Neural cell (in vitro differentiated cells): ENCODE measurements around the gene CDC45. TPM values are rescaled to one million over a fixed set of nuclear protein-coding genes. Genes with fewer than 3 reads are reported as not detected.

Source experiments
- H2AFZ ChIP-seq: fragments of 200-600, 300-800 bp; sonication (generic), shearing (Covaris generic); 2 replicates; pipeline ENCODE4 v1.6.0; 2014; ENCODE audit warnings: low read depth, mild to moderate bottlenecking, antibody characterized with exemption, low read length, moderate library complexity
- H3F3A ChIP-seq: fragments of 200-600 bp; shearing (Covaris generic); 2 replicates; pipeline ENCODE4 v1.6.1; 2016; ENCODE audit warnings: mild to moderate bottlenecking, moderate library complexity, mixed read lengths, antibody characterized with exemption, low read length; ENCODE audit not compliant: insufficient read depth, poor library complexity, severe bottlenecking
- H3K27ac ChIP-seq: fragments of 200-600, 300-800 bp; sonication (generic), shearing (Covaris generic); 2 replicates; pipeline ENCODE4 v1.5.1; 2014; ENCODE audit warnings: mild to moderate bottlenecking, low read length, moderate library complexity
- H3K27me3 ChIP-seq: fragments of 300-800, 200-600 bp; sonication (generic), shearing (Covaris generic); 2 replicates; pipeline ENCODE4 v1.6.0; 2014; ENCODE audit warnings: mild to moderate bottlenecking, low read depth, low read length, moderate library complexity; ENCODE audit not compliant: insufficient read depth
- H3K36me3 ChIP-seq: fragments of 300-800, 200-600 bp; sonication (generic), shearing (Covaris generic); 2 replicates; pipeline ENCODE4 v1.5.1; 2014; ENCODE audit warnings: mild to moderate bottlenecking, antibody characterized with exemption, low read length, moderate library complexity; ENCODE audit not compliant: insufficient read depth
- H3K4me2 ChIP-seq: fragments of 300-800, 200-600 bp; sonication (generic), shearing (Covaris generic); 2 replicates; pipeline ENCODE4 v1.6.0; 2014; ENCODE audit warnings: mild to moderate bottlenecking, low read length
- H3K4me3 ChIP-seq: fragments of 300-800, 200-600 bp; sonication (generic), shearing (Covaris generic); 2 replicates; pipeline ENCODE4 v1.5.1; 2014; ENCODE audit warnings: mild to moderate bottlenecking, low read length, moderate library complexity
- H3K79me2 ChIP-seq: fragments of 200-600 bp; shearing (Covaris generic); replicated peaks from 2 replicates; pipeline ENCODE4 v1.6.0; 2014; ENCODE audit warnings: mild to moderate bottlenecking, low read length, moderate library complexity; ENCODE audit not compliant: insufficient read depth
- H3K9ac ChIP-seq: fragments of 300-800, 200-600 bp; sonication (generic), shearing (Covaris generic); 2 replicates; pipeline ENCODE4 v1.6.1; 2016; ENCODE audit warnings: mild to moderate bottlenecking, low read length, mixed read lengths
- H3K9me2 ChIP-seq: fragments of 200-600 bp; shearing (Covaris generic); 2 replicates; pipeline ENCODE4 v1.6.1; 2016; ENCODE audit warnings: mild to moderate bottlenecking, low read length, mixed read lengths; ENCODE audit not compliant: insufficient read depth
- H3K9me3 ChIP-seq: fragments of 200-600, 300-800 bp; sonication (generic), shearing (Covaris generic); 2 replicates; pipeline ENCODE4 v1.6.1; 2016; ENCODE audit warnings: mild to moderate bottlenecking, mixed run types, low read length, moderate library complexity, mixed read lengths
- H4K20me1 ChIP-seq: fragments of 200-600 bp; shearing (Covaris generic); 2 replicates; pipeline ENCODE4 v1.6.1; 2016; ENCODE audit warnings: mild to moderate bottlenecking, mixed run types; ENCODE audit not compliant: insufficient read depth
- CTCF ChIP-seq: fragments of 450-650 bp; IDR thresholded peaks from 2 replicates; pipeline ENCODE4 v1.5.1; 2014; ENCODE audit warnings: antibody characterized with exemption, mild to moderate bottlenecking, moderate library complexity; ENCODE audit not compliant: poor library complexity, severe bottlenecking
- EP300 ChIP-seq: fragments of 450-650 bp; conservative IDR thresholded peaks from 2 replicates; pipeline ENCODE4 v1.6.1; 2014; ENCODE audit warnings: antibody characterized with exemption, mild to moderate bottlenecking, moderate library complexity; ENCODE audit not compliant: poor library complexity, severe bottlenecking
- EZH2 ChIP-seq: fragments of 200-600, 300-800 bp; shearing (Covaris generic), sonication (generic); IDR thresholded peaks from 2 replicates; pipeline ENCODE4 v1.6.1; 2014; ENCODE audit warnings: antibody characterized with exemption, low read length, borderline replicate concordance, mild to moderate bottlenecking; ENCODE audit not compliant: insufficient read depth, poor library complexity, severe bottlenecking
- MXI1 ChIP-seq: fragments of 450-650 bp; conservative IDR thresholded peaks from 2 replicates; pipeline ENCODE4 v1.6.1; 2014; ENCODE audit warnings: antibody characterized with exemption, mild to moderate bottlenecking; ENCODE audit not compliant: poor library complexity, severe bottlenecking
- POLR2AphosphoS5 ChIP-seq: IDR thresholded peaks from 2 replicates; pipeline ENCODE4 v1.6.1; 2012
- RAD21 ChIP-seq: fragments of 450-650 bp; conservative IDR thresholded peaks from 2 replicates; pipeline ENCODE4 v1.6.1; 2014; ENCODE audit warnings: antibody characterized with exemption, mild to moderate bottlenecking, moderate library complexity
- SMC3 ChIP-seq: fragments of 450-650 bp; conservative IDR thresholded peaks from 2 replicates; pipeline ENCODE4 v1.6.1; 2014; ENCODE audit warnings: antibody characterized with exemption, mild to moderate bottlenecking, moderate library complexity; ENCODE audit not compliant: poor library complexity
- TAF1 ChIP-seq: IDR thresholded peaks from 2 replicates; pipeline ENCODE4 v1.6.1; 2012; ENCODE audit warnings: low read depth
- polyA plus RNA-seq: library from polyadenylated mRNA; depleted of rRNA; stranded (reverse); fragments of >200 nt; gene quantifications from 2 replicates; pipeline ENCODE4 v1.2.3, GENCODE V29; 2014
- TF ChIP-seq, protein P1 (sequence below): IDR thresholded peaks from 2 replicates; pipeline ENCODE4 v1.6.1; 2012; ENCODE audit warnings: borderline replicate concordance

Gene CDC45
- polyA plus RNA-seq, 1 donor from 2014 or later = 3.2 TPM

GRCh38 chr22:19559956-19560355 is 80.2 kb downstream of the CDC45 start:
- H3K9me3 ChIP-seq = no peaks in the 10 kb centered on the region
- H3K9me2 ChIP-seq = no peaks in the 10 kb centered on the region
- no peak overlapping the region for H3K27ac ChIP-seq
- H4K20me1 ChIP-seq = no peaks in the 10 kb centered on the region
- no peaks in the 10 kb centered on the region for H3K27me3 ChIP-seq
- TF ChIP-seq EP300 (no peak), EZH2 (no peak), CTCF (no peak), SMC3 (no peak), TAF1 (no peak), MXI1 (no peak), RAD21 (no peak), POLR2AphosphoS5 (no peak)
- TF ChIP-seq, protein P1, sequence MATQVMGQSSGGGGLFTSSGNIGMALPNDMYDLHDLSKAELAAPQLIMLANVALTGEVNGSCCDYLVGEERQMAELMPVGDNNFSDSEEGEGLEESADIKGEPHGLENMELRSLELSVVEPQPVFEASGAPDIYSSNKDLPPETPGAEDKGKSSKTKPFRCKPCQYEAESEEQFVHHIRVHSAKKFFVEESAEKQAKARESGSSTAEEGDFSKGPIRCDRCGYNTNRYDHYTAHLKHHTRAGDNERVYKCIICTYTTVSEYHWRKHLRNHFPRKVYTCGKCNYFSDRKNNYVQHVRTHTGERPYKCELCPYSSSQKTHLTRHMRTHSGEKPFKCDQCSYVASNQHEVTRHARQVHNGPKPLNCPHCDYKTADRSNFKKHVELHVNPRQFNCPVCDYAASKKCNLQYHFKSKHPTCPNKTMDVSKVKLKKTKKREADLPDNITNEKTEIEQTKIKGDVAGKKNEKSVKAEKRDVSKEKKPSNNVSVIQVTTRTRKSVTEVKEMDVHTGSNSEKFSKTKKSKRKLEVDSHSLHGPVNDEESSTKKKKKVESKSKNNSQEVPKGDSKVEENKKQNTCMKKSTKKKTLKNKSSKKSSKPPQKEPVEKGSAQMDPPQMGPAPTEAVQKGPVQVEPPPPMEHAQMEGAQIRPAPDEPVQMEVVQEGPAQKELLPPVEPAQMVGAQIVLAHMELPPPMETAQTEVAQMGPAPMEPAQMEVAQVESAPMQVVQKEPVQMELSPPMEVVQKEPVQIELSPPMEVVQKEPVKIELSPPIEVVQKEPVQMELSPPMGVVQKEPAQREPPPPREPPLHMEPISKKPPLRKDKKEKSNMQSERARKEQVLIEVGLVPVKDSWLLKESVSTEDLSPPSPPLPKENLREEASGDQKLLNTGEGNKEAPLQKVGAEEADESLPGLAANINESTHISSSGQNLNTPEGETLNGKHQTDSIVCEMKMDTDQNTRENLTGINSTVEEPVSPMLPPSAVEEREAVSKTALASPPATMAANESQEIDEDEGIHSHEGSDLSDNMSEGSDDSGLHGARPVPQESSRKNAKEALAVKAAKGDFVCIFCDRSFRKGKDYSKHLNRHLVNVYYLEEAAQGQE = no peak
- H3K4me2 ChIP-seq = no peak overlapping the region
- no peaks in the 10 kb centered on the region for H3K79me2 ChIP-seq
- H3K9ac ChIP-seq = no peak overlapping the region
- no peaks in the 10 kb centered on the region for H3F3A ChIP-seq
- H3K36me3 ChIP-seq = no peaks in the 10 kb centered on the region
- no peak overlapping the region for H3K4me3 ChIP-seq
- H2AFZ ChIP-seq = no peak overlapping the region

- TF ChIP-seq EZH2 (no peak), TAF1 (no peak), EP300 (no peak), RAD21 (no peak), CTCF (no peak), MXI1 (no peak)
- TF ChIP-seq, protein P1 = no peak
- Histone ChIP-seq H3K36me3 (no peaks in the 10 kb centered on the region), H3K27me3 (no peaks in the 10 kb centered on the region), H3K9ac (no peak overlapping the region), H3K27ac (no peak overlapping the region), H3K4me2 (no peak overlapping the region), H3K9me2 (no peaks in the 10 kb centered on the region), H3K4me3 (no peak overlapping the region), H4K20me1 (no peaks in the 10 kb centered on the region), H3F3A (no peaks in the 10 kb centered on the region), H2AFZ (no peak overlapping the region), H3K79me2 (no peaks in the 10 kb centered on the region), H3K9me3 (no peaks in the 10 kb centered on the region)
Observed at GRCh38 chr22:19565382-19566278, 85.9 kb downstream of the CDC45 start.
